ENCODE data around the gene SNX25.
A peak's percentile ranks its signal among the peaks of the same experiment; 100 is the strongest.
"Not testable (repeated sequence)": the region's sequence is repeated elsewhere in the genome, so short reads cannot be mapped to it uniquely, and the experiment has no call there.

The SNX25 gene

GRCh38 chr4:185209031-185209851 lies at the start of gene SNX25:
TSS of gene SNX25 (plus strand) at chr4:185209598. CDS start at chr4:185209827, 229 bp downstream.
- FAIRE-seq: no peak

- FAIRE-seq: no peak
Observed at GRCh38 chr4:185165605-185166063, 43.8 kb upstream of the SNX25 start.

GRCh38 chr4:185167234-185167633 lies 42.2 kb upstream of the SNX25 start:
- FAIRE-seq: no peak

- FAIRE-seq: no peak
Observed at GRCh38 chr4:185171373-185172071, 37.9 kb upstream of the SNX25 start.

GRCh38 chr4:185179488-185179887 lies 29.9 kb upstream of the SNX25 start:
- no peak for FAIRE-seq

- FAIRE-seq: no peak
Observed at GRCh38 chr4:185182239-185182638, 27.2 kb upstream of the SNX25 start.

GRCh38 chr4:185183622-185184281 lies 25.6 kb upstream of the SNX25 start:
- peak; percentile 96 for FAIRE-seq

GRCh38 chr4:185186769-185187168 lies 22.6 kb upstream of the SNX25 start:
- no peak for FAIRE-seq

GRCh38 chr4:185189606-185190305 lies 19.6 kb upstream of the SNX25 start:
- FAIRE-seq: peak; percentile 88

GRCh38 chr4:185190306-185190856 lies 19.0 kb upstream of the SNX25 start:
- no peak for FAIRE-seq

GRCh38 chr4:185192059-185192458 lies 17.3 kb upstream of the SNX25 start:
- no peak for FAIRE-seq

GRCh38 chr4:185194924-185195888 lies 14.2 kb upstream of the SNX25 start:
- FAIRE-seq: no peak

GRCh38 chr4:185196437-185196836 lies 13.0 kb upstream of the SNX25 start:
- no peak for FAIRE-seq

GRCh38 chr4:185198189-185198588 lies 11.2 kb upstream of the SNX25 start:
- FAIRE-seq: not testable (repeated sequence)

- FAIRE-seq: no peak
Observed at GRCh38 chr4:185201977-185202962, 7.1 kb upstream of the SNX25 start.

- no peak for FAIRE-seq
Observed at GRCh38 chr4:185202984-185203485, 6.4 kb upstream of the SNX25 start.

GRCh38 chr4:185203486-185204237 lies 5.7 kb upstream of the SNX25 start, which contains the start of gene CFAP97:
TSS of gene CFAP97 (minus strand) at chr4:185204000. CDS start at chr4:185191196, 12,804 bp downstream.
- no peak for FAIRE-seq

- no peak for FAIRE-seq
Observed at GRCh38 chr4:185204238-185204910, 5.0 kb upstream of the SNX25 start.

All from G401.6 (cell line).